ENCODE measurements around the gene GDF11.

- TF ChIP-seq YY1 (IDR thresholded peaks at IDR 0.05; ENCODE audit: insufficient read depth, insufficient read length): no peak
- no peak for TF ChIP-seq ZNF274 (IDR thresholded peaks at IDR 0.05; ENCODE audit: low read depth, low read length)
Measured at GRCh38 chr12:55706568-55707218, 36.2 kb upstream of the GDF11 start.
